H9 (cell line): ENCODE measurements around the gene RCN1. TPM values are rescaled to one million over a fixed set of nuclear protein-coding genes. Genes with fewer than 3 reads are reported as not detected.

Experiments
- DNase-seq: peaks from one replicate; pipeline ENCODE4 v3.0.0-alpha.2; 2017
- H2AFZ ChIP-seq: one replicate; pipeline ENCODE4 v1.6.1; 2013; ENCODE audit warnings: mild to moderate bottlenecking, low read length, control low read depth, moderate library complexity
- H2AK5ac ChIP-seq: 2 replicates; pipeline ENCODE4 v1.6.1; 2013; ENCODE audit warnings: low read length, control low read depth, mixed read lengths; ENCODE audit not compliant: insufficient read length
- H2BK120ac ChIP-seq: one replicate; pipeline ENCODE4 v1.6.1; 2013; ENCODE audit warnings: low read depth, mild to moderate bottlenecking, low read length, control low read depth, inconsistent platforms; ENCODE audit not compliant: poor library complexity, severe bottlenecking
- H2BK12ac ChIP-seq: 2 replicates; pipeline ENCODE4 v1.6.1; 2013; ENCODE audit warnings: low read length, control low read depth, mixed read lengths, low read depth; ENCODE audit not compliant: insufficient read length
- H2BK15ac ChIP-seq: 2 replicates; pipeline ENCODE4 v1.6.1; 2013; ENCODE audit warnings: low read depth, low read length, control low read depth
- H2BK20ac ChIP-seq: one replicate; pipeline ENCODE4 v1.6.1; 2013; ENCODE audit warnings: low read depth, mild to moderate bottlenecking, low read length, control low read depth, inconsistent platforms; ENCODE audit not compliant: poor library complexity, severe bottlenecking
- H2BK5ac ChIP-seq: 2 replicates; pipeline ENCODE4 v1.6.1; 2013; ENCODE audit warnings: low read length, control low read depth, mixed read lengths; ENCODE audit not compliant: insufficient read length
- H3K14ac ChIP-seq: 2 replicates; pipeline ENCODE4 v1.6.1; 2013; ENCODE audit warnings: low read length, control low read depth; ENCODE audit not compliant: insufficient read depth
- H3K18ac ChIP-seq: 2 replicates; pipeline ENCODE4 v1.6.1; 2013; ENCODE audit warnings: low read depth, mild to moderate bottlenecking, mixed read lengths, low read length, control low read depth; ENCODE audit not compliant: insufficient read length
- H3K23ac ChIP-seq: 2 replicates; pipeline ENCODE4 v1.6.1; 2013; ENCODE audit warnings: low read length, control low read depth, mixed read lengths, low read depth; ENCODE audit not compliant: insufficient read length
- H3K23me2 ChIP-seq: 2 replicates; pipeline ENCODE4 v1.6.1; 2013; ENCODE audit warnings: low read depth, mild to moderate bottlenecking, mixed read lengths, low read length, control low read depth; ENCODE audit not compliant: insufficient read length, poor library complexity, severe bottlenecking
- H3K27ac ChIP-seq: 2 replicates; pipeline ENCODE4 v1.5.1; 2013; ENCODE audit warnings: low read length, control low read depth, mixed read lengths, low read depth; ENCODE audit not compliant: insufficient read length
- H3K27me3 ChIP-seq: 2 replicates; pipeline ENCODE4 v1.6.1; 2013; ENCODE audit warnings: low read length, control low read depth, inconsistent platforms; ENCODE audit not compliant: insufficient read depth
- H3K4ac ChIP-seq: 2 replicates; pipeline ENCODE4 v1.6.1; 2013; ENCODE audit warnings: low read depth, mild to moderate bottlenecking, control low read depth, inconsistent platforms, low read length, moderate library complexity
- H3K4me1 ChIP-seq: 2 replicates; pipeline ENCODE4 v1.6.1; 2013; ENCODE audit warnings: low read length, control low read depth, inconsistent platforms; ENCODE audit not compliant: insufficient read depth
- H3K4me2 ChIP-seq: 2 replicates; pipeline ENCODE4 v1.6.1; 2013; ENCODE audit warnings: low read length, control low read depth, mixed read lengths; ENCODE audit not compliant: insufficient read length, insufficient read depth
- H3K56ac ChIP-seq: 2 replicates; pipeline ENCODE4 v1.6.1; 2013; ENCODE audit warnings: low read depth, mild to moderate bottlenecking, mixed read lengths, low read length, control low read depth; ENCODE audit not compliant: insufficient read length
- H3K79me1 ChIP-seq: 2 replicates; pipeline ENCODE4 v1.6.1; 2013; ENCODE audit warnings: low read depth, mild to moderate bottlenecking, moderate library complexity, low read length, control low read depth, inconsistent platforms; ENCODE audit not compliant: insufficient read depth, poor library complexity, severe bottlenecking
- H3K79me2 ChIP-seq: 2 replicates; pipeline ENCODE4 v1.6.1; 2013; ENCODE audit warnings: low read length, control low read depth, inconsistent platforms; ENCODE audit not compliant: insufficient read depth
- H3K9ac ChIP-seq: 2 replicates; pipeline ENCODE4 v1.6.1; 2013; ENCODE audit warnings: low read length, control low read depth, mixed read lengths; ENCODE audit not compliant: insufficient read length; ENCODE audit errors: extremely low read depth
- H3K9me3 ChIP-seq: one replicate; pipeline ENCODE4 v1.6.1; 2013; ENCODE audit warnings: low read depth, low read length, inconsistent platforms; ENCODE audit not compliant: control insufficient read depth
- H3T11ph ChIP-seq: one replicate; pipeline ENCODE4 v1.6.1; 2013; ENCODE audit warnings: mild to moderate bottlenecking, low read length, control low read depth, inconsistent platforms
- H4K20me1 ChIP-seq: one replicate; pipeline ENCODE4 v1.6.1; 2013; ENCODE audit not compliant: control insufficient read depth, insufficient read length, insufficient read depth
- H4K5ac ChIP-seq: 2 replicates; pipeline ENCODE4 v1.6.1; 2013; ENCODE audit warnings: low read depth, mild to moderate bottlenecking, mixed read lengths, low read length, control low read depth; ENCODE audit not compliant: insufficient read length
- H4K8ac ChIP-seq: replicated peaks from 2 replicates; pipeline ENCODE4 v1.6.1; 2013; ENCODE audit warnings: low read length, control low read depth, mixed read lengths, low read depth; ENCODE audit not compliant: insufficient read length
- H4K91ac ChIP-seq: 2 replicates; pipeline ENCODE4 v1.6.1; 2013; ENCODE audit warnings: low read depth, mild to moderate bottlenecking, moderate library complexity, mixed read lengths, low read length, control low read depth; ENCODE audit not compliant: insufficient read length
- H3K27ac Mint-ChIP-seq, 3 experiments: 2 replicates in 2 of 3; 3 replicates in 1 of 3; pipeline ENCODE4 v1.8.0; 2020 to 2021; ENCODE audit warnings: mixed read lengths in 3 of 3, mild to moderate bottlenecking in 1 of 3, moderate library complexity in 1 of 3
- H3K27me3 Mint-ChIP-seq: 2 replicates; pipeline ENCODE4 v1.8.0; 2021; ENCODE audit warnings: low read depth, mild to moderate bottlenecking, moderate library complexity, mixed read lengths
- H3K36me3 Mint-ChIP-seq, 3 experiments: 2 replicates in 2 of 3; 3 replicates in 1 of 3; pipeline ENCODE4 v1.8.0; 2020 to 2021; ENCODE audit warnings: low read depth in 3 of 3, mixed read lengths in 3 of 3; ENCODE audit not compliant: insufficient read depth in 1 of 3
- H3K4me1 Mint-ChIP-seq, 2 experiments: 2 replicates each; pipeline ENCODE4 v1.8.0; 2020; ENCODE audit warnings: mixed read lengths in 2 of 2
- H3K4me3 Mint-ChIP-seq, 2 experiments: 2 replicates in 1 of 2; 3 replicates in 1 of 2; pipeline ENCODE4 v1.8.0; 2020 to 2021; ENCODE audit warnings: mild to moderate bottlenecking in 2 of 2, mixed read lengths in 2 of 2, moderate library complexity in 1 of 2
- H3K9me3 Mint-ChIP-seq, 2 experiments: 2 replicates in 1 of 2; 3 replicates in 1 of 2; pipeline ENCODE4 v1.8.0; 2020; ENCODE audit warnings: mild to moderate bottlenecking in 2 of 2, mixed read lengths in 2 of 2, moderate library complexity in 1 of 2
- CTCF ChIP-seq: fragments of 200-600 bp; sonication (generic); conservative IDR thresholded peaks from 3 replicates; pipeline ENCODE4 v1.8.0; 2021; ENCODE audit warnings: antibody characterized with exemption, mild to moderate bottlenecking
- WGBS: extraction: QIAGEN DNeasy Blood & Tissue Kit; methylation state at CpG from one replicate; pipeline ENCODE4 v1.1.7; 2013; ENCODE audit warnings: missing lambda C conversion rate, low lambda C conversion rate, mixed read lengths; ENCODE audit not compliant: insufficient read length; ENCODE audit errors: extremely low coverage; 5-methylcytosine and 5-hydroxymethylcytosine counted together
- total RNA-seq: library from RNA; stranded (reverse); gene quantifications from 2 replicates; pipeline ENCODE4 v1.2.1, GENCODE V29; 2021

The RCN1 gene
- total RNA-seq, 1 experiment from 2014 or later, result 109 TPM

DNA sequence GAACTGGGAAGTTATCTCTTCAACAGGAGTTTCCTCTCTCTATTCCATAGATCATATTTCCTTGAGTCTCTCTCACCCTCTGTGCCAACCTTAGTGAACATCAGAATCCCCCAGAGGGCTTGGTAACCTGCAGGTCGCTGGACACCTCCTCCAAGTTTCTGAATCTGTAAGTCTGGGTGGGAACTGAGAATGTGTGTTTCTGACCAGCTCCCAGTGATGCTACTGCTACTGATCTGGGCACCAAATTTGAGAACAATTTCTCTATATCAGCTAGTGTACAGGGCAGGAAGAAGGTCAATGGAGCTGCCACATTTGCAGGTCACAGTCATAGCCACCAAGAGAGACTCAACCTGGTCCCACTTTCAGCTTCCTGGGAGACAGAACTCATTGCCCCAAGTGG lies 62.9 kb downstream of the RCN1 start:
- no peak overlapping the region for H3K23ac ChIP-seq
- no peaks in the 10 kb centered on the region for H4K20me1 ChIP-seq
- H2AK5ac ChIP-seq, result no peak overlapping the region
- no peaks in the 10 kb centered on the region for H3K79me2 ChIP-seq
- no peak overlapping the region for H4K91ac ChIP-seq
- H2AFZ ChIP-seq, result no peak overlapping the region
- Mint-ChIP-seq H3K36me3 (0 out of 7 replicates have a peak, but pooled peaks cover 0 to 1% (median 0%) of the 10 kb centered on the region in 3 experiments), H3K9me3 (peaks cover 0 to 3% of the 10 kb centered on the region in 2 experiments; a peak in 1 of 5 replicates), H3K4me3 (no peak overlapping the region), H3K27ac (no peak overlapping the region), H3K4me1 (peaks cover 2 to 10% of the 10 kb centered on the region in 2 experiments; a peak in 3 of 4 replicates), H3K27me3 (peaks cover 14% of the 10 kb centered on the region)
- H3K27ac ChIP-seq, result no peak overlapping the region
- H4K5ac ChIP-seq, result no peak overlapping the region
- no peak overlapping the region for H3K18ac ChIP-seq
- H3K4ac ChIP-seq, result no peak overlapping the region
- no peak overlapping the region for H3K14ac ChIP-seq
- H4K8ac ChIP-seq, result no peak overlapping the region
- no peak overlapping the region for H3K56ac ChIP-seq
- H3K9ac ChIP-seq, result no peak overlapping the region
- no peak overlapping the region for H2BK120ac ChIP-seq
- WGBS, result no CpG with 5 or more reads among the region's 1 CpG
- H3K27me3 ChIP-seq, result no peaks in the 10 kb centered on the region
- no peaks in the 10 kb centered on the region for H3K4me1 ChIP-seq
- DNase-seq, result no peak
- TF ChIP-seq CTCF, result no peak
- H2BK15ac ChIP-seq, result no peak overlapping the region
- no peak overlapping the region for H2BK20ac ChIP-seq
- no peaks in the 10 kb centered on the region for H3K79me1 ChIP-seq
- no peak overlapping the region for H3T11ph ChIP-seq
- no peak overlapping the region for H3K4me2 ChIP-seq
- no peaks in the 10 kb centered on the region for H3K23me2 ChIP-seq
- H2BK12ac ChIP-seq, result no peak overlapping the region
- no peaks in the 10 kb centered on the region for H3K9me3 ChIP-seq
- H2BK5ac ChIP-seq, result no peak overlapping the region
